Breast epithelium (tissue), 4 donors: ENCODE results near the gene IGF2BP2. TPM values are rescaled to one million over a fixed set of nuclear protein-coding genes. Genes with fewer than 3 reads are reported as not detected.

Experiments
- DNase-seq, 2 donors: peaks; one replicate each; pipeline ENCODE4 v3.0.0-alpha.2; 2019; ENCODE audit warnings: low spot score in 2 of 2
- H3K27ac ChIP-seq, 2 donors: fragments of 200-600 bp; sonication (generic) in 1 of 2; one replicate each; pipeline ENCODE4 v1.5.1; 2016 to 2019; ENCODE audit warnings: mild to moderate bottlenecking in 1 of 2
- H3K27me3 ChIP-seq, 2 donors: fragments of 200-600 bp; sonication (generic) in 1 of 2; one replicate each; pipeline versions ENCODE4 v1.5.1 to v1.6.0; 2017 to 2019; ENCODE audit warnings: control low read depth in 1 of 2, mild to moderate bottlenecking in 1 of 2
- H3K36me3 ChIP-seq: fragments of 200-600 bp; one replicate; pipeline ENCODE4 v1.5.1; 2019
- H3K4me1 ChIP-seq, 2 donors: fragments of 200-600 bp; sonication (generic); one replicate each; pipeline ENCODE4 v1.5.1; 2016 to 2019; ENCODE audit warnings: control low read depth in 1 of 2
- H3K4me3 ChIP-seq, 3 donors: fragments of 200-600 bp; sonication (generic); 1 replicate in 2 of 3; 2 replicates in 1 of 3; pipeline ENCODE4 v1.5.1; 2016 to 2019; ENCODE audit warnings: mild to moderate bottlenecking in 3 of 3, moderate library complexity in 2 of 3
- H3K9me3 ChIP-seq, 2 donors: fragments of 200-600 bp; sonication (generic) in 1 of 2; one replicate each; pipeline ENCODE4 v1.5.1; 2016 to 2019; ENCODE audit warnings: control low read depth in 1 of 2
- CTCF ChIP-seq, 3 donors: fragments of 450-650 bp; IDR thresholded peaks; one replicate each; pipeline ENCODE4 v1.5.1; 2016 to 2017; ENCODE audit warnings: antibody characterized with exemption in 3 of 3, mild to moderate bottlenecking in 3 of 3, moderate library complexity in 3 of 3
- POLR2A ChIP-seq: fragments of 450-650 bp; IDR thresholded peaks from one replicate; pipeline ENCODE4 v1.6.1; 2016; ENCODE audit warnings: antibody characterized with exemption, mild to moderate bottlenecking, moderate library complexity
- POLR2AphosphoS5 ChIP-seq, 3 donors: sonication (generic); formaldehyde crosslinking; IDR thresholded peaks; one replicate each; pipeline ENCODE4 v1.6.1; 2017; ENCODE audit warnings: antibody characterized with exemption in 3 of 3
- intact Hi-C: fragments of 100-400 bp; cut with DNase I; formaldehyde crosslinking; loops from one replicate; pipeline ENCODE4 v1.15.1; 2023; ENCODE audit warnings: low total_unique reads
- total RNA-seq, 3 donors: library from RNA; depleted of rRNA; stranded (reverse); fragments of >200 nt; gene quantifications; one replicate each; pipeline ENCODE4 v1.1.0, GENCODE V29; 2016

Gene IGF2BP2
- total RNA-seq, 3 donors from 2014 or later = 4.9 to 27.5 (median 23.8) TPM

- H3K4me3 ChIP-seq = no peak overlapping the region
- DNase-seq = no peak
- H3K27ac ChIP-seq = no peak overlapping the region
- no peaks in the 10 kb centered on the region for H3K36me3 ChIP-seq
- intact Hi-C loops = no loop called here
- no peaks in the 10 kb centered on the region for H3K27me3 ChIP-seq
- no peaks in the 10 kb centered on the region for H3K4me1 ChIP-seq
- no peak for TF ChIP-seq POLR2A
- no peak for TF ChIP-seq POLR2AphosphoS5 (IDR thresholded peaks at IDR 0.05)
- H3K9me3 ChIP-seq = no peaks in the 10 kb centered on the region
Observed at GRCh38 chr3:185730550-185730949, 94.3 kb downstream of the IGF2BP2 start.

GRCh38 chr3:185729337-185730055 lies 95.3 kb downstream of the IGF2BP2 start:
- no peaks in the 10 kb centered on the region for H3K9me3 ChIP-seq
- intact Hi-C loops = no loop called here
- DNase-seq = no peak
- no peaks in the 10 kb centered on the region for H3K27me3 ChIP-seq
- no peaks in the 10 kb centered on the region for H3K4me1 ChIP-seq
- no peak overlapping the region for H3K27ac ChIP-seq
- TF ChIP-seq POLR2AphosphoS5 (IDR thresholded peaks at IDR 0.05) = no peak
- no peak for TF ChIP-seq CTCF (IDR thresholded peaks at IDR 0.05)
- no peak for TF ChIP-seq POLR2A
- H3K36me3 ChIP-seq = no peaks in the 10 kb centered on the region
- H3K4me3 ChIP-seq = no peak overlapping the region

- intact Hi-C loops = no loop called here
Observed at GRCh38 chr3:185728630-185729336, 96.1 kb downstream of the IGF2BP2 start.

GRCh38 chr3:185727873-185728272 lies 97.0 kb downstream of the IGF2BP2 start:
- H3K9me3 ChIP-seq = no peaks in the 10 kb centered on the region
- no peaks in the 10 kb centered on the region for H3K27me3 ChIP-seq
- intact Hi-C loops = no loop called here
- no peak overlapping the region for H3K27ac ChIP-seq
- TF ChIP-seq POLR2A (no peak), CTCF (IDR thresholded peaks at IDR 0.05) (no peak), POLR2AphosphoS5 (IDR thresholded peaks at IDR 0.05) (no peak)
- no peak for DNase-seq
- no peak overlapping the region for H3K4me3 ChIP-seq
- no peaks in the 10 kb centered on the region for H3K4me1 ChIP-seq
- H3K36me3 ChIP-seq = no peaks in the 10 kb centered on the region

More at GRCh38 chr3:185728630-185729336, 96.1 kb downstream of the IGF2BP2 start:
- Histone ChIP-seq H3K27me3 (no peaks in the 10 kb centered on the region), H3K27ac (no peak overlapping the region), H3K4me1 (no peaks in the 10 kb centered on the region), H3K36me3 (no peaks in the 10 kb centered on the region), H3K9me3 (no peaks in the 10 kb centered on the region), H3K4me3 (no peak overlapping the region)
- TF ChIP-seq POLR2A = no peak
- DNase-seq = no peak

GRCh38 chr3:185726254-185726967 lies 98.4 kb downstream of the IGF2BP2 start:
- TF ChIP-seq POLR2A (no peak), POLR2AphosphoS5 (IDR thresholded peaks at IDR 0.05) (no peak), CTCF (IDR thresholded peaks at IDR 0.05) (no peak)
- intact Hi-C loops = no loop called here
- Histone ChIP-seq H3K27ac (no peak overlapping the region), H3K4me1 (no peaks in the 10 kb centered on the region), H3K9me3 (no peaks in the 10 kb centered on the region), H3K27me3 (no peaks in the 10 kb centered on the region), H3K4me3 (no peak overlapping the region), H3K36me3 (no peaks in the 10 kb centered on the region)
- no peak for DNase-seq

GRCh38 chr3:185724761-185725160 lies 100.1 kb downstream of the IGF2BP2 start:
- H3K4me1 ChIP-seq = no peaks in the 10 kb centered on the region
- no peaks in the 10 kb centered on the region for H3K36me3 ChIP-seq
- H3K4me3 ChIP-seq = no peak overlapping the region
- no peaks in the 10 kb centered on the region for H3K9me3 ChIP-seq
- DNase-seq = no peak
- H3K27me3 ChIP-seq = no peaks in the 10 kb centered on the region
- TF ChIP-seq POLR2A (no peak), POLR2AphosphoS5 (IDR thresholded peaks at IDR 0.05) (no peak), CTCF (IDR thresholded peaks at IDR 0.05) (no peak)
- no peak overlapping the region for H3K27ac ChIP-seq
- intact Hi-C loops = no loop called here
